WTC11 (cell line): Measurements from ENCODE around the gene NDUFV3.

ENCODE experiments used
- CTCF ChIP-seq: fragments of 200-600 bp; IDR thresholded peaks from 2 replicates; pipeline ENCODE4 v1.8.0; 2022; ENCODE audit warnings: antibody characterized with exemption
- IRF2 ChIP-seq: sonication (generic); formaldehyde crosslinking; IDR thresholded peaks from 2 replicates; pipeline ENCODE4 v1.8.0; 2022; ENCODE audit warnings: low read depth, missing genetic modification reagents, borderline replicate concordance
- TCF7 ChIP-seq: sonication (generic); formaldehyde crosslinking; IDR thresholded peaks from 2 replicates; pipeline ENCODE4 v1.8.0; 2022; ENCODE audit warnings: mild to moderate bottlenecking, low read depth, missing genetic modification reagents, moderate library complexity
- ZNF121 ChIP-seq: sonication (generic); formaldehyde crosslinking; IDR thresholded peaks from 2 replicates; pipeline ENCODE4 v1.8.0; 2023; ENCODE audit warnings: missing genetic modification reagents

DNA sequence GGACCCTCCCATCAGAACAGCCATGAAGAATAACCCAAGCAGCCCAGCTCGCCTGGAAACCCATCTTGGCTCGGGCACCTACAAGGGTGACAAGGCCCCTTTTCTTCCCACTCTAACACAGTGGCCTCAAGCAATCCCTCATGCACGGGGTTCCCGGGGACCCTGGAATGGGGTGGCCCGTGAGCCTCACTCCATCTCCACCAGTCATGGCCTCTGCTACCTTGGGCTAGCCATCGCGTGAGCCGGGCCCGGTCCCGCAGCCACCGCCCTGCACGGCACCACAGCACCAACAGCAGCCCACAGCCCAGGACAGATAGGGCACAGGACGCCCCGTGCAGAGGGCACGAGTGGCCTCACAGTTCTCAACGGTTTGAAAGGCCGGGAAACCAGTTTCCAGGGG is 32.8 kb upstream of the NDUFV3 start:
- TF ChIP-seq IRF2 (CRISPR knock-in tag) (no peak), TCF7 (CRISPR knock-in tag) (no peak), CTCF (no peak), ZNF121 (no peak)
